Sigmoid colon (tissue), 7 donors: ENCODE data around the gene STBD1. TPM values are rescaled to one million over a fixed set of nuclear protein-coding genes. Genes with fewer than 3 reads are reported as not detected.

Experiments used
- DNase-seq: peaks from one replicate; pipeline ENCODE4 v3.0.0-alpha.2; 2019
- H3K27ac ChIP-seq, 4 donors: fragments of 200-600 bp; sonication (generic); one replicate each; pipeline ENCODE4 v1.5.1; 2016 to 2019; ENCODE audit warnings: mild to moderate bottlenecking in 1 of 4
- H3K27me3 ChIP-seq, 3 donors: fragments of 200-600 bp; sonication (generic); one replicate each; pipeline ENCODE4 v1.5.1; 2019; ENCODE audit warnings: mild to moderate bottlenecking in 1 of 3
- H3K36me3 ChIP-seq, 4 donors: fragments of 200-600 bp; sonication (generic); one replicate each; pipeline ENCODE4 v1.5.1; 2016 to 2019
- H3K4me1 ChIP-seq, 4 donors: fragments of 200-600 bp; sonication (generic); one replicate each; pipeline ENCODE4 v1.5.1; 2017 to 2019
- H3K4me3 ChIP-seq, 4 donors: fragments of 200-600 bp; sonication (generic); one replicate each; pipeline ENCODE4 v1.5.1; 2017 to 2019; ENCODE audit warnings: mild to moderate bottlenecking in 2 of 4, moderate library complexity in 1 of 4
- H3K9me3 ChIP-seq, 4 donors: fragments of 200-600 bp in 3 of 4; sonication (generic) in 3 of 4; one replicate each; pipeline versions ENCODE4 v1.5.1 to v1.6.1; 2013 to 2019
- CTCF ChIP-seq, 4 experiments: fragments of 450-650 bp in 3 of 4; fragments of 200-600 bp in 1 of 4; IDR thresholded peaks; one replicate each; pipeline ENCODE4 v1.5.1; 2016 to 2019; ENCODE audit warnings: antibody characterized with exemption in 4 of 4, mild to moderate bottlenecking in 3 of 4, moderate library complexity in 2 of 4
- EP300 ChIP-seq, 4 donors: sonication (generic); formaldehyde crosslinking; IDR thresholded peaks; one replicate each; pipeline ENCODE4 v1.6.1; 2017; ENCODE audit warnings: antibody characterized with exemption in 4 of 4
- POLR2A ChIP-seq, 2 donors: fragments of 450-650 bp; IDR thresholded peaks; one replicate each; pipeline ENCODE4 v1.6.1; 2016; ENCODE audit warnings: antibody characterized with exemption in 2 of 2, mild to moderate bottlenecking in 2 of 2, moderate library complexity in 2 of 2
- POLR2AphosphoS5 ChIP-seq, 4 donors: sonication (generic); formaldehyde crosslinking; IDR thresholded peaks; one replicate each; pipeline ENCODE4 v1.6.1; 2017; ENCODE audit warnings: antibody characterized with exemption in 4 of 4
- WGBS, 2 donors: extraction: QIAGEN DNeasy Blood & Tissue Kit; methylation state at CpG; one replicate each; pipeline ENCODE4 v1.1.7; 2013; 5-methylcytosine and 5-hydroxymethylcytosine counted together
- intact Hi-C: fragments of 100-400 bp; cut with DNase I; formaldehyde crosslinking; loops from one replicate; pipeline ENCODE4 v1.15.1; 2023
- polyA plus RNA-seq, 3 donors: library from polyadenylated mRNA; stranded (reverse); fragments of 200-250 nt; gene quantifications; one replicate each; pipeline ENCODE4 v1.2.3, GENCODE V29; 2013
- total RNA-seq, 4 donors: library from RNA; depleted of rRNA; stranded (reverse); fragments of >200 nt; gene quantifications; one replicate each; pipeline ENCODE4 v1.1.0, GENCODE V29; 2016
- donor health status: healthy with polysubstance abuse.
- donor health status: Bipolar disorder and iron deficiency.
- donor health status: healthy.

Gene STBD1
- total and polyA plus RNA-seq, 7 donors, result 6.0 to 17.1 (median 11.0) TPM

GRCh38 chr4:76334885-76335284 is 28.4 kb downstream of the STBD1 start:
- DNase-seq, result no peak
- no peak overlapping the region for H3K27ac ChIP-seq
- H3K27me3 ChIP-seq, result no peaks in the 10 kb centered on the region
- 75 to 81% methylated on average over 3 of the region's 3 CpGs for WGBS, 2 donors
- TF ChIP-seq POLR2A (IDR thresholded peaks at IDR 0.05) (no peak), EP300 (IDR thresholded peaks at IDR 0.05) (no peak), CTCF (IDR thresholded peaks at IDR 0.05) (no peak), POLR2AphosphoS5 (IDR thresholded peaks at IDR 0.05) (no peak)
- intact Hi-C loops, result no loop called here
- H3K4me1 ChIP-seq, result peaks cover 0 to 9% (median 0%) of the 10 kb centered on the region in 4 donors
- H3K9me3 ChIP-seq, result no peaks in the 10 kb centered on the region
- no peak overlapping the region for H3K4me3 ChIP-seq
- H3K36me3 ChIP-seq, result no peaks in the 10 kb centered on the region

GRCh38 chr4:76339364-76339763 is 32.8 kb downstream of the STBD1 start:
- no peaks in the 10 kb centered on the region for H3K36me3 ChIP-seq
- intact Hi-C loops, result no loop called here
- H3K4me3 ChIP-seq, result no peak overlapping the region
- 37 to 57% methylated on average over 2 of the region's 2 CpGs for WGBS, 2 donors
- TF ChIP-seq EP300 (IDR thresholded peaks at IDR 0.05) (no peak), POLR2A (IDR thresholded peaks at IDR 0.05) (no peak), CTCF (IDR thresholded peaks at IDR 0.05) (no peak), POLR2AphosphoS5 (IDR thresholded peaks at IDR 0.05) (no peak)
- H3K27me3 ChIP-seq, result no peaks in the 10 kb centered on the region
- H3K27ac ChIP-seq, result no peak overlapping the region
- H3K4me1 ChIP-seq, result peaks cover 0 to 28% (median 9%) of the 10 kb centered on the region in 4 donors
- DNase-seq, result no peak
- no peaks in the 10 kb centered on the region for H3K9me3 ChIP-seq

GRCh38 chr4:76341063-76341462 is 34.5 kb downstream of the STBD1 start:
- Histone ChIP-seq H3K9me3 (no peaks in the 10 kb centered on the region), H3K27ac (peak overlapping the region in 2 of 4 donors; percentile 45 to 70), H3K4me1 (peaks cover 0 to 28% (median 9%) of the 10 kb centered on the region in 4 donors), H3K4me3 (no peak overlapping the region), H3K36me3 (no peaks in the 10 kb centered on the region), H3K27me3 (no peaks in the 10 kb centered on the region)
- DNase-seq, result no peak
- TF ChIP-seq POLR2A (IDR thresholded peaks at IDR 0.05), result no peak
- intact Hi-C loops, result no loop called here

- intact Hi-C loops, result no loop called here
Measured at GRCh38 chr4:76342191-76342590, 35.7 kb downstream of the STBD1 start.

GRCh38 chr4:76342803-76343202 is 36.3 kb downstream of the STBD1 start:
- Histone ChIP-seq H3K27me3 (no peaks in the 10 kb centered on the region), H3K27ac (peak overlapping the region in 1 of 4 donors; percentile 47), H3K4me1 (peaks cover 0 to 28% (median 9%) of the 10 kb centered on the region in 4 donors), H3K4me3 (no peak overlapping the region), H3K9me3 (peaks cover 0 to 5% (median 0%) of the 10 kb centered on the region in 4 donors), H3K36me3 (no peaks in the 10 kb centered on the region)
- TF ChIP-seq EP300 (IDR thresholded peaks at IDR 0.05) (no peak), POLR2AphosphoS5 (IDR thresholded peaks at IDR 0.05) (no peak), POLR2A (IDR thresholded peaks at IDR 0.05) (no peak)
- no peak for DNase-seq
- intact Hi-C loops, result no loop called here
- WGBS, 2 donors, result 70 to 74% methylated on average over 2 of the region's 2 CpGs

More at GRCh38 chr4:76342191-76342590, 35.7 kb downstream of the STBD1 start:
- Histone ChIP-seq H3K4me1 (peaks cover 0 to 28% (median 9%) of the 10 kb centered on the region in 4 donors), H3K9me3 (peaks cover 0 to 3% (median 0%) of the 10 kb centered on the region in 4 donors), H3K27ac (peak overlapping the region in 2 of 4 donors; percentile 45 to 47), H3K36me3 (no peaks in the 10 kb centered on the region), H3K27me3 (no peaks in the 10 kb centered on the region), H3K4me3 (no peak overlapping the region)
- TF ChIP-seq CTCF (IDR thresholded peaks at IDR 0.05) (no peak), EP300 (IDR thresholded peaks at IDR 0.05) (peak in 2 of 4 donors; percentile 22 to 24), POLR2A (IDR thresholded peaks at IDR 0.05) (no peak), POLR2AphosphoS5 (IDR thresholded peaks at IDR 0.05) (peak in 1 of 4 donors; percentile 26)
- DNase-seq, result no peak
- WGBS, 2 donors, result 89 to 95% methylated on average over 1 of the region's 1 CpG
